ENCODE data around the gene PEAK1.

DNA sequence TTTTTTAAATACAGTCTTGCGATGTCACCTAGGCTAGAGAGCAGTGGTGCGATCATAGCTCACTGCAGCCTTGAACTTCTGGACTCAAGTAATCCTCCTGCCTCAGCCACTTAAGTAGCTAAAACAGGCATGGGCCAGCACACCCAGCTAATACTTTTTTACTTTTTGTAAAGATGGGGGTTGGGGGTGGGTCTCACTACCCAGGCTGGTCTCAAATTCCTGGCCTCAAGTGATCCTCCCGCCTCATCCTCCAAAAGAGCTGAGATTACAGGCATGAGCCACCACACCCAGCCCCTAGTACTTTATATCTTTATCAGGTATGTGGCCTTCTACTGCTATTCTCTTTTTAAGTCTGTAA is 8.3 kb downstream of the PEAK1 start:
- TF ChIP-seq, protein P1, sequence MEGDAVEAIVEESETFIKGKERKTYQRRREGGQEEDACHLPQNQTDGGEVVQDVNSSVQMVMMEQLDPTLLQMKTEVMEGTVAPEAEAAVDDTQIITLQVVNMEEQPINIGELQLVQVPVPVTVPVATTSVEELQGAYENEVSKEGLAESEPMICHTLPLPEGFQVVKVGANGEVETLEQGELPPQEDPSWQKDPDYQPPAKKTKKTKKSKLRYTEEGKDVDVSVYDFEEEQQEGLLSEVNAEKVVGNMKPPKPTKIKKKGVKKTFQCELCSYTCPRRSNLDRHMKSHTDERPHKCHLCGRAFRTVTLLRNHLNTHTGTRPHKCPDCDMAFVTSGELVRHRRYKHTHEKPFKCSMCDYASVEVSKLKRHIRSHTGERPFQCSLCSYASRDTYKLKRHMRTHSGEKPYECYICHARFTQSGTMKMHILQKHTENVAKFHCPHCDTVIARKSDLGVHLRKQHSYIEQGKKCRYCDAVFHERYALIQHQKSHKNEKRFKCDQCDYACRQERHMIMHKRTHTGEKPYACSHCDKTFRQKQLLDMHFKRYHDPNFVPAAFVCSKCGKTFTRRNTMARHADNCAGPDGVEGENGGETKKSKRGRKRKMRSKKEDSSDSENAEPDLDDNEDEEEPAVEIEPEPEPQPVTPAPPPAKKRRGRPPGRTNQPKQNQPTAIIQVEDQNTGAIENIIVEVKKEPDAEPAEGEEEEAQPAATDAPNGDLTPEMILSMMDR (IDR thresholded peaks at IDR 0.05 in 2 of 3, conservative IDR thresholded peaks at IDR 0.05 in 1 of 3; ENCODE audit: control insufficient read depth in 2 of 3, extremely low read depth in 1 of 3, insufficient read depth in 1 of 3, low read depth in 3 of 3, low read length in 3 of 3): no peak
- TF ChIP-seq NFYB (IDR thresholded peaks at IDR 0.05; ENCODE audit: insufficient read depth, low read depth, low read length): no peak

Measured in GM12878 (cell line).